B cell (primary cell): ENCODE measurements around the gene ARHGAP28.

Source experiments
- CTCF ChIP-seq: fragments of 200-600 bp; IDR thresholded peaks from one replicate; pipeline ENCODE4 v1.8.0; 2022; ENCODE audit warnings: antibody characterized with exemption, mild to moderate bottlenecking
- EZH2 ChIP-seq: IDR thresholded peaks from 2 replicates; pipeline ENCODE4 v1.6.1; 2012; ENCODE audit warnings: borderline replicate concordance, low read depth, mild to moderate bottlenecking, moderate library complexity, low read length; ENCODE audit not compliant: insufficient read depth, poor library complexity, severe bottlenecking

DNA sequence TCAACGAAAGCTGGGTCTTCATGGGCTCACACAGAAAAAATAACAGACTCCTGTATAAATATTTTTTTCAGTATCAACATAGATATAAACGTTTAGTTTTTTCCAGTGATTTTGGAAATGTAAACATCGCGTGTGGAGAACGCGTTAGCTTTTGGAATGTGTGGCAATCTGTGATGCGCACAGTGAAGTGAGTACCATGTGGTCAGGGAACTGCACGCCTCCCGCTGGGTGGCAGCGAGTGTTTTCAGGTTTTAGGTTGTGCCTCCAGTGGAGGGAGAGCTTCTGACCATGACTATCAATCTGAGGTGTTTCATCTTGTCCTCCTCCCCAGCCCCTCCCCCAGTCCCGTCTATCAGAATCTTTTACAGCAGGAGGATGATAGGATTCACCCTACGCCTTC lies 127.8 kb downstream of the ARHGAP28 start:
- no peak for TF ChIP-seq EZH2
- no peak for TF ChIP-seq CTCF
